KMS-11 (cell line): ENCODE data around the gene ITM2C.

ENCODE experiments used
- H2AFZ ChIP-seq: fragments of 200-600 bp; sonication (generic); 2 replicates; pipeline ENCODE4 v1.6.1; 2016; ENCODE audit warnings: antibody characterized with exemption, mixed run types, low read depth
- H3K27ac ChIP-seq: fragments of 200-600 bp; sonication (generic); 2 replicates; pipeline ENCODE4 v1.6.1; 2016; ENCODE audit warnings: mild to moderate bottlenecking, mixed run types
- H3K27me3 ChIP-seq: fragments of 200-600 bp; sonication (generic); 2 replicates; pipeline ENCODE4 v1.6.1; 2017; ENCODE audit warnings: mild to moderate bottlenecking, low read depth, mixed run types, moderate library complexity; ENCODE audit not compliant: insufficient read depth
- H3K36me3 ChIP-seq: fragments of 200-600 bp; sonication (generic); 2 replicates; pipeline ENCODE4 v1.6.1; 2017; ENCODE audit warnings: mild to moderate bottlenecking, mixed run types; ENCODE audit not compliant: insufficient read depth
- H3K4me1 ChIP-seq: fragments of 200-600 bp; sonication (generic); 2 replicates; pipeline ENCODE4 v1.6.1; 2016; ENCODE audit warnings: mild to moderate bottlenecking, low read depth, mixed run types; ENCODE audit not compliant: poor library complexity, severe bottlenecking
- H3K4me2 ChIP-seq: fragments of 200-600 bp; sonication (generic); 2 replicates; pipeline ENCODE4 v1.7.0; 2016; ENCODE audit warnings: mild to moderate bottlenecking, mixed run types
- H3K4me3 ChIP-seq: fragments of 200-600 bp; sonication (generic); IDR thresholded peaks from 2 replicates; pipeline ENCODE4 v1.6.1; 2017; ENCODE audit warnings: low read depth, low read length, mixed read lengths; ENCODE audit not compliant: insufficient read depth
- H3K79me2 ChIP-seq: fragments of 200-600 bp; sonication (generic); 2 replicates; pipeline ENCODE4 v1.6.1; 2016; ENCODE audit warnings: low read depth, mixed run types; ENCODE audit not compliant: insufficient read depth
- H3K9ac ChIP-seq: fragments of 200-600 bp; sonication (generic); 2 replicates; pipeline ENCODE4 v1.6.1; 2016; ENCODE audit warnings: mild to moderate bottlenecking, mixed run types
- H4K20me1 ChIP-seq: fragments of 200-600 bp; sonication (generic); 2 replicates; pipeline ENCODE4 v1.6.1; 2016; ENCODE audit warnings: mild to moderate bottlenecking, mixed run types; ENCODE audit not compliant: insufficient read depth
- TF ChIP-seq, protein P1 (sequence below): fragments of 200-600 bp; sonication (generic); conservative IDR thresholded peaks from 2 replicates; pipeline ENCODE4 v1.6.1; 2017; ENCODE audit warnings: low read depth, mild to moderate bottlenecking, antibody characterized with exemption, low read length, moderate library complexity, mixed read lengths

The ITM2C gene

DNA sequence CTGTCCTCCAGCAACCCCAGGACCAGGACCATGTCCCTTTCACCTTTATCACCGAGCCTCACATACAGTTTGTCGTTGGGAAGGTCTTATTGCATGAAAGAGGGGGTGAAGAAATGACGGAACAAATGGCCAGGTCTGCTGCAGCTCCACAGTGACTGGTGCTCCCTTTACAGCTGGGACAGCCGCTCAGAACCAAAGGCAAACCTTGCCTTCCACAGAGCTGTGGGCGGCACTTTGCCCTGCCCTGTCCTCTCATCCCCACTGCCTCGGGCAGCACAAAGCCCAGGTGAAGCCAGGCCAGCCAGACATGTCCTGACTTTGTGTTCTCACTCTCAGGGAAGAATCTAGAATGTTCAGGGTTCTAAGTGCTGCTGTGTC lies 59.3 kb downstream of the ITM2C start:
- H3K9ac ChIP-seq: peak overlapping the region; percentile 2; the same call in 1 of the 2 replicates
- H3K4me2 ChIP-seq: peak overlapping the region; percentile 53
- H3K27ac ChIP-seq: peak overlapping the region; percentile 99
- H4K20me1 ChIP-seq: no peaks in the 10 kb centered on the region
- no peaks in the 10 kb centered on the region; the same call in 1 of the 2 replicates for H3K79me2 ChIP-seq
- H3K27me3 ChIP-seq: no peaks in the 10 kb centered on the region
- no peaks in the 10 kb centered on the region for H3K36me3 ChIP-seq
- H2AFZ ChIP-seq: no peak overlapping the region
- TF ChIP-seq, protein P1, sequence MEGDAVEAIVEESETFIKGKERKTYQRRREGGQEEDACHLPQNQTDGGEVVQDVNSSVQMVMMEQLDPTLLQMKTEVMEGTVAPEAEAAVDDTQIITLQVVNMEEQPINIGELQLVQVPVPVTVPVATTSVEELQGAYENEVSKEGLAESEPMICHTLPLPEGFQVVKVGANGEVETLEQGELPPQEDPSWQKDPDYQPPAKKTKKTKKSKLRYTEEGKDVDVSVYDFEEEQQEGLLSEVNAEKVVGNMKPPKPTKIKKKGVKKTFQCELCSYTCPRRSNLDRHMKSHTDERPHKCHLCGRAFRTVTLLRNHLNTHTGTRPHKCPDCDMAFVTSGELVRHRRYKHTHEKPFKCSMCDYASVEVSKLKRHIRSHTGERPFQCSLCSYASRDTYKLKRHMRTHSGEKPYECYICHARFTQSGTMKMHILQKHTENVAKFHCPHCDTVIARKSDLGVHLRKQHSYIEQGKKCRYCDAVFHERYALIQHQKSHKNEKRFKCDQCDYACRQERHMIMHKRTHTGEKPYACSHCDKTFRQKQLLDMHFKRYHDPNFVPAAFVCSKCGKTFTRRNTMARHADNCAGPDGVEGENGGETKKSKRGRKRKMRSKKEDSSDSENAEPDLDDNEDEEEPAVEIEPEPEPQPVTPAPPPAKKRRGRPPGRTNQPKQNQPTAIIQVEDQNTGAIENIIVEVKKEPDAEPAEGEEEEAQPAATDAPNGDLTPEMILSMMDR: no peak
- no peak overlapping the region for H3K4me3 ChIP-seq
- peaks cover 100% of the 10 kb centered on the region for H3K4me1 ChIP-seq

DNA sequence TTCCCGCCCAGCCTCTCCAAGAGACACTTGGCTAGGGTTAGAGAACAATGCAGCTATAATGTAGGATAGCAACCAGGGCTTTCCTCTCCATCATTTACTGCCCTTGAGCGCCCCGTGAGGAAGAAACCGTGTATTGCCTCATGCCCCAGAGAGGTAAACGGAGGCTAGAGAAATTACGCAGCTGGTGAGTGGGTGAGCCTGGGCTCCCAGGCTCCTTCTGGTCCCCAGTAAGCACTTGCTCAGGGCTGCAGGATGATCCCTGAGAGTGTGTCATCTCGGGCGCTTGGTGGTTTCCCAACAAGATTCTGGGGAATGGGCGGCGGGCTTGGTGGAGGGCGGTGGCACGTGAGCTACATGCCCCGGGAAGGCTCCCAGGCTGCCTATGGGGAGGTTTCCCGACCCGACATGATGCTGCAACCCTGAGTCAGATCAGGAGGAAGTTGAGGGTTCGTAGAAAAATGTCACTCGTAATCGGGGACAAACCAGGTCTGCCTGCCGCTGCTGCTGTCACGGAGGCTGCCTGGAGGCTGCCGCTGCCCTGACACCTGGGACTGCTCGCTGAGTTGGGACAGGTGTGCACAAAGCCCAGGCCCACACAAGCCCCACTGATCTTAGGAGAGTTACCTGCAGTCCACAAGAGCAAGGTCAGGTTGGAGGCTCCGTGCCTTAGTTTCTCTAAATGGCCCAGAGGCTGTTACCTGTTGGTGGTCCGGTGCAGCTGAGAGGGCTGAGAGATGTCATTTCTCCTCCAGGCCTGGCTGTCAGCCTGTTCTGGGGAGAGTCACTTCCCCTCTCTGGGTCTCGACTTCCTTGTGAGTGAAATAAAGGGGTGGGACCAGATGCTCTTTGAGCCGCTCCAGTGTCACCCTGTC lies 60.0 kb downstream of the ITM2C start, which contains the start of gene GPR55:
Gene GPR55, minus strand, starts transcription at position 773 of the 872 bp plus-strand sequence. CDS start 14,280 bp downstream, outside the sequence.
- Histone ChIP-seq H3K4me2 (peak within 1 kb of the TSS; percentile 53), H4K20me1 (no peaks in the 10 kb centered on the region), H3K4me1 (peaks cover 94% of the 10 kb centered on the region), H3K79me2 (no peaks in the 10 kb centered on the region; the same call in 1 of the 2 replicates), H3K4me3 (no peak within 1 kb of the TSS), H3K36me3 (no peaks in the 10 kb centered on the region), H3K9ac (peak within 1 kb of the TSS; percentile 72; the same call in 1 of the 2 replicates), H3K27me3 (no peaks in the 10 kb centered on the region), H3K27ac (peak within 1 kb of the TSS; percentile 99), H2AFZ (peak within 1 kb of the TSS; percentile 50)
- TF ChIP-seq, protein P1: peak; percentile 37; the same call in 1 of the 2 replicates

DNA sequence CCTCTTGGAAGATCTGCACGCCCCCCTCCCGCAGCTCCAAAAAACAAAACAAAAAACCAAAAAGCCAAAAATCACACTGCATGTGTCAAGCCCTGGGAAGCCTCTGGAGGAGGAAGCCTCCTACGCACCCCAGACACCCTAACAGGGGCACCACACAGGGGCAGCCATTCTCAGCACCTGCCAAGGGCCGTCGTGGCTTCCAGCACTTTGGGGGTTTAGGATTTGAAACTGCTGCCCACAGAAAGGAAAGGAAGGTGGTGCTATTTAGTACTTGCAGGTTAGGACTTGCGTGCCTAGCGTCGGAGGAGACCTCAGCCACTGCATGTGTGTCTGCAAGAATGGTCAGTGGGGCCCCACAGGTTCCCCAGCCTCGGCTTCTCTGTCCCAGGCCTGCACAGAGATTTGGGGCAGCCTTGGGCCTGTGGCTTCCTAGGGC lies 60.7 kb downstream of the ITM2C start:
- H3K27me3 ChIP-seq: no peaks in the 10 kb centered on the region
- peak overlapping the region; percentile 53 for H3K4me2 ChIP-seq
- H4K20me1 ChIP-seq: no peaks in the 10 kb centered on the region
- peaks cover 87% of the 10 kb centered on the region for H3K4me1 ChIP-seq
- H3K79me2 ChIP-seq: no peaks in the 10 kb centered on the region
- no peaks in the 10 kb centered on the region for H3K36me3 ChIP-seq
- H2AFZ ChIP-seq: no peak overlapping the region
- H3K9ac ChIP-seq: peak overlapping the region; percentile 72; the same call in 1 of the 2 replicates
- H3K4me3 ChIP-seq: no peak overlapping the region
- H3K27ac ChIP-seq: peak overlapping the region; percentile 99
- TF ChIP-seq, protein P1: no peak

DNA sequence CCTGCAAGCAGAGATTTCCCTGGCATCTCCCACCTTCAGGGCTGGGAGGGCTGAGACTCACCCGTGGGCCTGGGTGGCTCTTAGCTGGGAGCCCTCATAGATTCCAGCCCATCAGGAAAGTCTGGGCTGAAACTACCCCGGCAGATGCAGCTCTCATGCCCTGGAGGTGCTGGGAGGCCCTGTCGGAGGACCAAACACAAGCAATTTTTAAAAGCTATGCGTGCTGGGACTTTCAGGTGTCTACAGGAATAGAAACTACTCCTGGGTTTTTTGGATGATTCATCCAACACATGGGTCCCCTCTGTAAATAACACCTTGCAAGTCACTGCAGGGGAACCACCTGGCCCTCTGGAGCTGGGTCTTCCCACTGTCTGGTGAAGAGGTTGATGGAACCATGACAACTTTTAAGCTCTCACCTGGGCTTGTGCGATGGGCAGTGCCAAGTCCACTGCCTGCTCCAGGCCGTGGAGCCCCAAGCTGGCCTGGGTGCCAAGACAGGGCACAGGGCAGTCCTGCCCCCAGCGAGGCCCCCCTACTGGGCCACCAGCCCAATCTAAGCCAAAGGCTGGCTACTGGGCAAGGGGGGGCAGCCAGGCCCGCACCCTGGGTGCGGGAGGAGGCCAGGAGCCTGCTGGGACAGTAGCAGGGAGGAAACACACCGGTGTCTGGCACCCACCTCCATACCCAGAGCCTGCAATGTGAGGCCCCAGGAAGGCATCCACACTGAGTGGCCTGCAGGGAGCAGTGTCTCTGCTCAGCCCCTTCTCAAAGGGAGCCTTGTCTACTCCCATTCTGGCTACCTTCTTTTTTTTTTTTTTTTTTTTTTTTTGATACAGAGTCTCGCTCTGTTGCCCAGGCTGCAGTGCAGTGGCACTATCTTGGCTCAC lies 61.4 kb downstream of the ITM2C start:
- Histone ChIP-seq H3K27me3 (no peaks in the 10 kb centered on the region), H3K4me3 (no peak overlapping the region), H3K4me1 (peaks cover 80% of the 10 kb centered on the region), H2AFZ (peak overlapping the region; percentile 50), H3K4me2 (peak overlapping the region; percentile 53), H4K20me1 (no peaks in the 10 kb centered on the region), H3K27ac (peak overlapping the region; percentile 99), H3K79me2 (no peaks in the 10 kb centered on the region), H3K9ac (peak overlapping the region; percentile 72; the same call in 1 of the 2 replicates), H3K36me3 (no peaks in the 10 kb centered on the region)
- TF ChIP-seq, protein P1: peak; percentile 39
